GM23338 (cell line): ENCODE results near the gene MME. TPM values are rescaled to one million over a fixed set of nuclear protein-coding genes. Genes with fewer than 3 reads are reported as not detected.

ENCODE experiments used
- ATAC-seq: fragments of 200-7000 bp; cut with Tn5 transposase; 3 replicates; pipeline ENCODE4 v1.9.1; 2020
- DNase-seq: peaks from one replicate; pipeline ENCODE4 v3.0.0-alpha.2; 2015; ENCODE audit warnings: low spot score
- H2AFZ ChIP-seq: fragments of 200-600 bp; sonication (generic); 2 replicates; pipeline ENCODE4 v1.8.0; 2016; ENCODE audit warnings: antibody characterized with exemption, mild to moderate bottlenecking, moderate library complexity
- H3F3A ChIP-seq: fragments of 200-600 bp; sonication (generic); replicated peaks from 2 replicates; pipeline ENCODE4 v1.8.0; 2017; ENCODE audit warnings: antibody characterized with exemption, mixed run types, low read depth
- H3K27ac ChIP-seq: fragments of 200-600 bp; sonication (generic); 2 replicates; pipeline ENCODE4 v1.6.1; 2016; ENCODE audit warnings: low read depth
- H3K27me3 ChIP-seq: fragments of 200-600 bp; sonication (generic); 2 replicates; pipeline ENCODE4 v1.8.0; 2016; ENCODE audit warnings: mild to moderate bottlenecking, mixed run types, moderate library complexity; ENCODE audit not compliant: insufficient read depth
- H3K36me3 ChIP-seq: fragments of 200-600 bp; sonication (generic); 2 replicates; pipeline ENCODE4 v1.8.0; 2016; ENCODE audit warnings: mild to moderate bottlenecking; ENCODE audit not compliant: insufficient read depth
- H3K4me1 ChIP-seq: fragments of 200-600 bp; sonication (generic); 2 replicates; pipeline ENCODE4 v1.8.0; 2016; ENCODE audit warnings: mild to moderate bottlenecking, moderate library complexity; ENCODE audit not compliant: insufficient read depth
- H3K4me2 ChIP-seq: fragments of 200-600 bp; sonication (generic); 2 replicates; pipeline ENCODE4 v1.7.1; 2017; ENCODE audit warnings: mixed run types
- H3K4me3 ChIP-seq: fragments of 200-600 bp; sonication (generic); 2 replicates; pipeline ENCODE4 v1.6.1; 2016; ENCODE audit warnings: mixed run types
- H3K79me2 ChIP-seq: fragments of 200-600 bp; sonication (generic); replicated peaks from 2 replicates; pipeline ENCODE4 v1.8.0; 2017; ENCODE audit warnings: mild to moderate bottlenecking; ENCODE audit not compliant: insufficient read depth
- H3K9me2 ChIP-seq: fragments of 200-600 bp; sonication (generic); 2 replicates; pipeline ENCODE4 v1.8.0; 2017; ENCODE audit not compliant: insufficient read depth
- H4K20me1 ChIP-seq: fragments of 200-600 bp; sonication (generic); replicated peaks from 2 replicates; pipeline ENCODE4 v1.8.0; 2017; ENCODE audit warnings: mild to moderate bottlenecking; ENCODE audit not compliant: insufficient read depth
- H3K27ac Mint-ChIP-seq: 2 replicates; pipeline ENCODE4 v1.8.0; 2020; ENCODE audit warnings: inconsistent platforms, mild to moderate bottlenecking, moderate library complexity, mixed read lengths
- H3K27me3 Mint-ChIP-seq: 3 replicates; pipeline ENCODE4 v1.8.0; 2022; ENCODE audit warnings: low read depth, mild to moderate bottlenecking, moderate library complexity, mixed read lengths, inconsistent platforms; ENCODE audit not compliant: insufficient read depth, poor library complexity
- H3K36me3 Mint-ChIP-seq: 3 replicates; pipeline ENCODE4 v1.8.0; 2021; ENCODE audit warnings: low read depth, mild to moderate bottlenecking, inconsistent platforms, moderate library complexity, mixed read lengths
- H3K4me1 Mint-ChIP-seq: 3 replicates; pipeline ENCODE4 v1.8.0; 2020; ENCODE audit warnings: mild to moderate bottlenecking, inconsistent platforms, mixed read lengths
- H3K4me3 Mint-ChIP-seq: 3 replicates; pipeline ENCODE4 v1.8.0; 2021; ENCODE audit warnings: moderate library complexity, mild to moderate bottlenecking, inconsistent platforms, mixed read lengths
- H3K9me3 Mint-ChIP-seq: 3 replicates; pipeline ENCODE4 v1.8.0; 2020; ENCODE audit warnings: moderate library complexity, mild to moderate bottlenecking, inconsistent platforms, mixed read lengths
- CTCF ChIP-seq, 2 experiments: fragments of 200-600 bp in 1 of 2; sonication (generic) in 1 of 2; conservative IDR thresholded peaks; 2 replicates each; pipeline versions ENCODE4 v1.5.1 to v1.6.1; 2016 to 2017; ENCODE audit warnings: antibody characterized with exemption in 2 of 2, low read depth in 2 of 2, mild to moderate bottlenecking in 2 of 2, moderate library complexity in 1 of 2
- EZH2 ChIP-seq: fragments of 200-600 bp; sonication (generic); IDR thresholded peaks from one replicate; pipeline ENCODE4 v1.8.0; 2017; ENCODE audit warnings: antibody characterized with exemption, mild to moderate bottlenecking, low read depth; ENCODE audit not compliant: unreplicated experiment
- EZH2phosphoT487 ChIP-seq: fragments of 200-600 bp; sonication (generic); IDR thresholded peaks from one replicate; pipeline ENCODE4 v1.8.1; 2018; ENCODE audit warnings: antibody characterized with exemption; ENCODE audit not compliant: unreplicated experiment
- NANOG ChIP-seq: IDR thresholded peaks from 2 replicates; pipeline ENCODE4 v1.6.1; 2016; ENCODE audit warnings: antibody characterized with exemption, borderline replicate concordance
- REST ChIP-seq: IDR thresholded peaks from one replicate; pipeline ENCODE4 v1.6.1; 2018; ENCODE audit warnings: antibody characterized with exemption; ENCODE audit not compliant: unreplicated experiment
- STAT1 ChIP-seq: IDR thresholded peaks from one replicate; pipeline ENCODE4 v1.6.1; 2016; ENCODE audit warnings: antibody characterized with exemption; ENCODE audit not compliant: unreplicated experiment
- ZNF114 ChIP-seq: fragments of 250-450 bp; sonication (Bioruptor Pico); IDR thresholded peaks from 2 replicates; pipeline ENCODE4 v1.5.0; 2020; ENCODE audit warnings: mild to moderate bottlenecking, moderate library complexity
- ZNF331 ChIP-seq: fragments of 250-450 bp; sonication (Bioruptor Pico); IDR thresholded peaks from 2 replicates; pipeline ENCODE4 v1.5.0; 2020; ENCODE audit warnings: low read depth, mild to moderate bottlenecking, moderate library complexity
- ZNF462 ChIP-seq: fragments of 250-450 bp; sonication (Bioruptor Pico); IDR thresholded peaks from 2 replicates; pipeline ENCODE4 v1.5.0; 2020; ENCODE audit warnings: mild to moderate bottlenecking, moderate library complexity
- polyA plus RNA-seq: library from polyadenylated mRNA; unstranded; fragments of >200 nt; fragmentation: Nextera tagmentation; extraction: Ambion mirVana; gene quantifications from 2 replicates; pipeline ENCODE4 v1.2.1, GENCODE V29; 2016
- total RNA-seq: library from RNA; depleted of rRNA; stranded (reverse); fragments of >200 nt; shearing (Covaris generic); gene quantifications from 2 replicates; pipeline ENCODE4 v1.2.3, GENCODE V29; 2014

Gene MME
- total and polyA plus RNA-seq, 2 experiments from 2014 or later: 15.2 to 76.7 TPM

GRCh38 chr3:155101398-155101797 is 21.3 kb downstream of the MME start (continued):
- TF ChIP-seq ZNF462 (CRISPR knock-in tag) (no peak), ZNF331 (CRISPR knock-in tag) (no peak), EZH2 (no peak), REST (no peak)

- Mint-ChIP-seq H3K27ac (no peak overlapping the region), H3K27me3 (no peaks in the 10 kb centered on the region), H3K4me3 (no peak overlapping the region), H3K4me1 (peaks cover 6% of the 10 kb centered on the region; the same call in 2 of the 3 replicates), H3K36me3 (peaks cover 4% of the 10 kb centered on the region; the same call in 1 of the 3 replicates), H3K9me3 (no peaks in the 10 kb centered on the region; the same call in 2 of the 3 replicates)
- ATAC-seq (no peak), DNase-seq (no peak)
- Histone ChIP-seq H2AFZ (no peak overlapping the region), H3K79me2 (no peaks in the 10 kb centered on the region), H3K4me2 (no peak overlapping the region), H3K4me3 (no peak overlapping the region), H3K9me2 (no peaks in the 10 kb centered on the region; the same call in 1 of the 2 replicates), H3F3A (no peaks in the 10 kb centered on the region), H3K4me1 (no peaks in the 10 kb centered on the region; the same call in 1 of the 2 replicates), H3K27ac (no peak overlapping the region), H3K27me3 (no peaks in the 10 kb centered on the region), H4K20me1 (no peaks in the 10 kb centered on the region), H3K36me3 (no peaks in the 10 kb centered on the region)
- TF ChIP-seq NANOG: no peak
- no peak for TF ChIP-seq REST
- TF ChIP-seq CTCF (conservative IDR thresholded peaks at IDR 0.05; ENCODE audit: low read depth in 2 of 2): no peak
- no peak for TF ChIP-seq ZNF114
- no peak for TF ChIP-seq EZH2phosphoT487
- TF ChIP-seq STAT1: no peak
- TF ChIP-seq ZNF331 (CRISPR knock-in tag): no peak
These were observed 22.2 kb downstream of the MME start for GRCh38 chr3:155102329-155102728.
